ENCODE results near the gene EMID1. TPM values are rescaled to one million over a fixed set of nuclear protein-coding genes. Genes with fewer than 3 reads are reported as not detected.

The EMID1 gene
- total RNA-seq, 1 experiment from 2014 or later, result 6.1 TPM

- ChIA-PET POLR2A (no interaction called here), CTCF (interaction anchor here (1.5 kb wide), 1 partner anchor 18 kb away, joined by 5 read pairs; the partner anchor contains the start of gene EMID1)
- Mint-ChIP-seq H3K4me3 (no peak overlapping the region), H3K27me3 (ENCODE audit: low read depth) (no peaks in the 10 kb centered on the region), H3K36me3 (no peaks in the 10 kb centered on the region), H3K9me3 (peaks cover 5% of the 10 kb centered on the region; the same call in 1 of the 2 replicates), H3K27ac (no peak overlapping the region), H3K4me1 (peaks cover 10% of the 10 kb centered on the region)
- DNase-seq (ENCODE audit: low spot score), result no peak
- no peak for TF ChIP-seq ATF3 (CRISPR knock-in tag; conservative IDR thresholded peaks at IDR 0.05)
- no peak for TF ChIP-seq PRDM15 (CRISPR knock-in tag; IDR thresholded peaks at IDR 0.05)
- TF ChIP-seq NR3C1 (CRISPR knock-in tag; conservative IDR thresholded peaks at IDR 0.05; ENCODE audit: low read depth), result no peak
- no peak for TF ChIP-seq ARID4B (CRISPR knock-in tag; IDR thresholded peaks at IDR 0.05; ENCODE audit: borderline replicate concordance)
- no peak for TF ChIP-seq JAZF1 (CRISPR knock-in tag; IDR thresholded peaks at IDR 0.05)
- no peak for TF ChIP-seq EMX1 (CRISPR knock-in tag; IDR thresholded peaks at IDR 0.05)
- no peak for TF ChIP-seq RELA (CRISPR knock-in tag; IDR thresholded peaks at IDR 0.05; ENCODE audit: borderline replicate concordance)
- no peak for TF ChIP-seq CBFB (CRISPR knock-in tag; IDR thresholded peaks at IDR 0.05; ENCODE audit: low read depth)
- ATAC-seq, result no peak
Observed at GRCh38 chr22:29187831-29188230, 17.9 kb upstream of the EMID1 start.

GRCh38 chr22:29190051-29190450 lies 15.6 kb upstream of the EMID1 start:
- peaks cover 2% of the 10 kb centered on the region; the same call in 1 of the 2 replicates for H3K36me3 Mint-ChIP-seq
- DNase-seq (ENCODE audit: low spot score) (no peak), ATAC-seq (no peak)
- TF ChIP-seq HMGA2 (CRISPR knock-in tag; IDR thresholded peaks at IDR 0.05), result no peak
- no peak for TF ChIP-seq ZNF219 (CRISPR knock-in tag; IDR thresholded peaks at IDR 0.05; ENCODE audit: borderline replicate concordance)
- H3K27ac Mint-ChIP-seq, result no peak overlapping the region
- POLR2A ChIA-PET, result interaction anchor here (0.6 kb wide), 1 partner anchor 116 kb away, joined by 3 read pairs; no protein-coding TSS in a partner anchor
- no peaks in the 10 kb centered on the region for H3K27me3 Mint-ChIP-seq (ENCODE audit: low read depth)
- H3K9me3 Mint-ChIP-seq, result peaks cover 11% of the 10 kb centered on the region
- H3K4me1 Mint-ChIP-seq, result 0 out of 2 replicates have a peak, but pooled peaks cover under 1% of the 10 kb centered on the region
- H3K4me3 Mint-ChIP-seq, result no peak overlapping the region
- CTCF ChIA-PET, result interaction anchor here (0.6 to 2.1 kb wide), 7 partner anchors 12 to 597 kb away, joined by 3 to 13 read pairs (median 3); no protein-coding TSS in a partner anchor

- Mint-ChIP-seq H3K4me1 (no peaks in the 10 kb centered on the region), H3K4me3 (no peak overlapping the region), H3K27me3 (ENCODE audit: low read depth) (no peaks in the 10 kb centered on the region), H3K27ac (no peak overlapping the region), H3K36me3 (peaks cover 2% of the 10 kb centered on the region; the same call in 1 of the 2 replicates), H3K9me3 (peaks cover 12% of the 10 kb centered on the region)
- DNase-seq (ENCODE audit: low spot score) (no peak), ATAC-seq (no peak)
- no peak for TF ChIP-seq CREM (CRISPR knock-in tag; IDR thresholded peaks at IDR 0.05)
- POLR2A ChIA-PET, result no interaction called here
- CTCF ChIA-PET, result interaction anchor here (1.3 to 2.1 kb wide), 5 partner anchors 12 to 69 kb away, joined by 3 to 13 read pairs (median 8); no protein-coding TSS in a partner anchor
Observed at GRCh38 chr22:29190918-29191317, 14.8 kb upstream of the EMID1 start.

Measured in WTC11 (cell line).